CD4-positive, alpha-beta T cell treated with Interleukin-15 for 1 hour (primary cell): ENCODE results near the gene IWS1.
"Not testable (repeated sequence)": the region's sequence is repeated elsewhere in the genome, so short reads cannot be mapped to it uniquely, and the experiment has no call there.

ENCODE experiments used
- DNase-seq: peaks from one replicate; pipeline ENCODE4 v3.0.0-alpha.2; 2020

The IWS1 gene

DNA sequence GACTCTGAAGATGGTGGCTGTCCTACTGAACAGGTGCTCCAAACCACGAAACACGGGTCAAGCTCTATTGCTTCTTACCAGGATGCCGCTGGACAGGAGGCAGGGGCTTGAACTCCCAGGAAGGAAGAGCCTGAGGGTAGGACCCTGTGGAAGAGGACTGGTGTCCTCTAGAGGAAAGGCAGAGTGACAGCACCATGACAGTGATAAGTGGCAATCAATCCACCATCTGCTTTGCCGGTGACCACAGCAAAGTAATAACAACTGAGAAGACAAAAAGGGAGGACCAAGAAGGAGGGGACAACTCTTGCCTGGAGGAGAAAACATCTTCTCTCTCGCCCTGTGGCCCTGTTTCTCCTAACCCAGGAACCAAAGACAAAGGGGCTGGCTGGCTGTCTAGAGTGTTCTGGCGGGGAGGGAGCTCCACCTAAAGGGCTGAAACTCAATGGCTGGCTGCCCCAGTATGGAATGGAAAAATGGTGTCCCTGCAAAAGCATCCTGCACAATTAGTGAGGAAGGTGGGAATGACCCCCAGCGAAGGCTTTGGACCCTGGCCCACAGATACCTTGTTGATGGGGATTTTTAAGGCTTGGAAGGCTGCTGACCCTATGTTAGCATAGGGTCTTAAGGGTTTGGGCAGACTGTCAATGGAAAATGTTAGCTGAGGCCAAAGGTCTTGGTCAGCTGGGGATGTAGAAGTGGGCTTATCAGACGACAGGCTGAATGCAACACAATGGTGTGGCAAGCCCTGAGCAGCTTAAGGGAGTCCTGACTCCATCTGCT, 72.7 kb downstream of the IWS1 start:
- no peak for DNase-seq

DNA sequence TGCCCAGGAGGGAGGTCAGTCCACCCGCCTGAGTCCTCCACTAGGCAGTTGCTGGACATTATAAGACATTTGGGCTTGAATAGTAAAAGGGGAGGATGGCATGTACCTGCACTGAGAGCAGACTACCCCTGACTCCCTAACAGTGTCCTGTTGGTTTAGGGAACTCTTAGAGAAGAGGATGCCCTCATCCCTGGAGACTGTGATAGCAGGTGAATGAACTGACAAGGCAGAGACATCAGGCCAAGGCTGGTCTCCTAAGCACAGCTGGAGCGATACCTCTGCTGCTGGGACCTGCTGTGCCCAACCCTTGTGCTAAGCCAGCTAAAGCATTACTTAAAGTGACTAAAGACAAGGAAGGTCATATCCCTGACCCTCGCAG, 73.3 kb downstream of the IWS1 start:
- DNase-seq = no peak

DNA sequence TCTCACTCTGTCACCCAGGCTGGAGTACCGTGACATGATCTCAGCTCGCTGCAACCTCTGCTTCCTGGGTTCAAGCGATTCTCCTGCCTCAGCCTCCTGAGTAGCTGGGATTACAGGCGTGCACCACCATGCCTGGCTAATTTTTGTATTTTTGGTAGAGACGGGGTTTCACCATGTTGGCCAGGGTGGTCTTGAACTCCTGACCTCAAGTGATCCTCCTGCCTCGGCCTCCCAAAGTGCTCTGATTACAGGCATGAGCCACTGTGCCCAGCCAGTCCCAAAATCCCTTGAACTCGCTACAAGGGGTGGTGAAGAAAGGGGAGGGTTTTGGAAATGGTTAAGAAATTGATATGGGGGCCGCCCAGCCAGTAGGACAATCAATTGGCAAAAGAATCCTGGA, 73.9 kb downstream of the IWS1 start:
- DNase-seq = not testable (repeated sequence)

DNA sequence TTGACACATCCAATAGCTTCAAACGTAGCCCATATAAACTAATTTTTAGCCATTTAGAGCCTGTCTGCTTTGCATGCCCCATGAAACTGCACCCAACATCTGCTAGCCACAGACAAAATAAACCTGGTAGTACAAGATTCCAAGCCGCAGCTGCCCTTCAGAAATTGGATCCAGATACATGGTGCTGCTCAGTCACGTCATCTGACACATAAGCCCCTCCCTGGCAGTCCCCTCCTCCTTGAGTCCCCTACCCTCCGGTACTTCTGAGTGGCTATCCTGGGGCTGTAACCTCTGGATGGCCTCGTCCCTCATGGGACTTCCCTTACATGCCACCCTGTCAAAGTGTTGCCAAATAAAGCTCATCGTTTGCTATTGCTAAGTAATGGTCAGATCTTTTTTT, 74.3 kb downstream of the IWS1 start:
- DNase-seq = no peak

DNA sequence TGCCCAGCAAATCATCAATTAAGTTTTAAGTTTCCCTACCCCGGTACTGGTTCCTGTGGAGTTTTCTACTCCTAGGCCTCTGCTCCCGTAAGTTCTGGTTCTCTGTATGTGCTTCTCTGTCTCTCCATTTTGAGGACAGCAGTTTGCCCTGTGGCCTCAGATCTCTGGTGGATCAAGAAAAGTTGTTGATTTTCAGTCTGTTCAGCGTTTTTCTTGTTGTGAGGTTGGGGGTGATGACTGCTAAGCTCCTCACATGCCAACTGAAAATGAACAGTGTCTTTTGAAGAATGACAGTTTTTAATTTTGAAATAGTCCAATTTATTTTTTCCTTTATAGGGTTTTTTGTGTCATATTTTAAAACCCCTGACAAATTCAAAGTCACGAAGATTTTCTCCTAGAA, 76.4 kb downstream of the IWS1 start:
- no peak for DNase-seq

DNA sequence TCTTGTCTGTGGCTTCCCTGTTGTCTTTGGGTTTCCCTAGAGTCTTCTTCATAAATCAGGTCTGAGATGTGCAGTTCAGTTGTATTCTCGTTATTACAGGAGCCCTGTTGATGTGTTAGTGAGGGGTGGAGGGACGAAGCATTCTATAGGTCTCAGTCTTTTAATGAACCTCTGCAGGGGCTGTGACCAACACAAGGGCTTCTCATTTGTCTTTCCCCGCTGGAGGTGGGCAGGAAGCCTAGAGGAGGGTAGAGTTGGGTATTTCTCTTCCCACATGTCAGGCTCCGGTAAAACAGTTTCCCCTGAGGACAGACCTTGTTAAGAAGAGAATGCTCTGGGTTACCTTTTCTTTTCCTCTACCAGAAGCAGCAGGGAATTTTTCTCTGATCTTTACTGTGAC, 76.9 kb downstream of the IWS1 start:
- DNase-seq = no peak

DNA sequence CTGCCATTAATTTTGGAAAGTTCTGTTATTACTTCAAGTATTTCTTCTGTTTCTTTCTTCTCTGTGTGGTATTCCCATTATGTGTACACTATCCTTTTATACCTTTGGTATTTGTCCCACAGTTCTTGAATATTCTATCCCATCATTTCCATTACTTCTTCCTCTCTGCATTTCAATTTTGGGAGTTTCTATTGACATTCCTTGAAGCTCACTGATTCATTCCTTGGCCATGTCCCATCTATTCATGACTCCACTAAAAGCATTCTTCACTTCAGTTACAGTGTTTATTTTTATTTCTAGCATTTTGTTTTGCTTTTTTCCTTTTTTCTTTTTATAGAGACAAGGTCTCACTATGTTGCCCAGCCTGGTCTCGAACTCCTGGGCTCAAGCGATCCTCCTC, 77.8 kb downstream of the IWS1 start:
- no peak for DNase-seq

DNA sequence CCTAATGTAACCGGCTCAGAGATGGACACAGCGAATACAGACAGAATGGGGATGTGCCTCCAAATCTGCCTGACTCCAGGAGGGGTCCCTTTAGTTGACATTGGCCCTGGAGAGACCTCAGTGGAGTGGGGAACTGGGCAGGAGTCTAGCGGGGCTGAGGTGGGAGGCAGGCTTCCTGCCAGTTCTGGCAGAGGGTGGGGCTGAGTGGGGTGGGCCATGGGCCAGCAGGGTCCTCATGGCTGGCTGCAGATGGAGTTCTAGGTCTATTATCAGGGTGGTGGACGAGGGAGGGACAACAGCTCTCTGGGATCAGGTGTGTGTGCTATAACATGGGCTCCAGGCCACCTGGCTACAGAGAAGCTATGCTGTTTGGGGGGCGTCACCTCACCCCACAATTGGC, 86.9 kb downstream of the IWS1 start:
- no peak for DNase-seq

DNA sequence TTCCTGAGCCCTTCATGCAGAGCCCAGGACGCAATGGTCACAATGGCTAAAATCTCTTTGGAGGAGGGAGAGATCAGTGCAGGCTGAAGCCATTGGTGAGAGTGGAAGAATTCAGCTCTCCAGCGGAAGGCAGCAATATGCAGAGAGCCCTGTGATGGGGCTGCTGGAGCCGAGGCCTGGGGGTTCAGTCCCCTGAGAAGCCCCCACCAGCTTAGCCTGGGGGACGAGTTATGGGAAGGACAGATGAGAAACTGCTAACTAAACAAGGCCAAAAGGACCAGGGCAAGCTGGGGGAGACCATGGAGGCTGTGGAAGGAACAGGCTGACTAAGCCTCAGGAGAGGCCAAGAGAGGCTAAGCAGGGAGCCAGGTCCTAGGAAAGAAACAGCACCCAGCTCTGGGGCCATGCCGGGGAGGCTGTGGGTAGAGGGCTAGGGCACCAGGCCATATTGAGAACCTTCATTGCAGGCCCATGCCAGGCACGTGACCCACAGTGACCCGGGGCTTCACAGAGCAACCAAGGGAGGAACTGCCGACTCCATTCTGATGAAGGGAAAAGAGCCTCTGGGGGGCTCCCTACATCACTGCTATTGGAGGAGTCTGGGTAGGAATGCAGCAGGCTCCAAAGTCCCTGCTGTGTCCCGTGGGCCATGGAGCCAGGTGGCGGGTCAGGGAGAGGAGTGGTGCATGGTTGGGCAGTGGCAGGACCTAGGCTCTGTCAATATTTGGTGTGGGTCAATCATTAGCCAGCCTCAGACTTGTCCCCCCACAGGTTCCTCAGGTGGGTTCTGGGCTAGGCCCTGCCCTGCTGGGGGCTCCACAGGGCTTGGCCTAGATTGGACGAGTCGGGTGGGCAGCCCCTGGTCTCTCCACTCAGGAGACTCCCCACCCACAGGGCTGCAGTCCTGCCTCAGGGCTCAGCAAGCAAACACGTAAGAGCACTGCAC, 88.2 kb downstream of the IWS1 start:
- no peak for DNase-seq

DNA sequence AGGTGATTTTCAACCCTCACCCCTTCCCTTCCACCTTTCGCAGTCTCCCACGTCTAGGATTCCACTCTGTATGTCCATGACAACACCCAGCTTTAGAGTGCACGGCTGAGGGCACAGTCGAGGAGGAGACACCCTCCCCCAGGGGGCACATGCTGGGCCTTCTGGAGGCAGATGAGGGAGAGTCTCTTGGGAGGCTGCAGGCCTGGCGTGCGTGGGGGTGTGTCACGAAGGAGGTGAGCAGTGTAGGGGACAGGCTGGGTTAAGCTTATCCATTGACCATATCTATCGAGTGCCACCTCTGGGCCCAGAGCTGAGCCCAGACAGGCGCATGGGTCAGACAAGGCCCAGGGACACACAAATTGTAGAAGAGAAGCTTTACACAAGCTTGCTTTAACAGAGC, 89.2 kb downstream of the IWS1 start:
- no peak for DNase-seq

DNA sequence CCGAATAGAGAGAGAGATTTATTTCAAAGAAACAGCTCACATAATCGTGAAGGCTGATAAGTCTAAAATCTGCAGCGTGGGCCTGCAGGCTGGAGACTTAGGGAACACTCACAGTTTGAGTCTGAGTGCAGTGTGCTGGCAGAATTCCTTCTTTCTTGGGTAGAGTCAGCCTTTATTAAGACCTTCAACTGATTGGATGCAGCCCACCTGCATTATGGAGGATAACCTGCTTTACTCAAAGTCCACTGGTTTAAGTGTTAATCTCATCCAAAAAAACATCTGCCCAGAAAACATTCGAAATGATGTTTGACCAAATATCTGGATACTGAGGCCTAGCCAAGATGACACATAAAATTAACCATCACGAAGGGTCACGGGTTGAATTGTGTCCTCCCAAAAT, 91.8 kb downstream of the IWS1 start:
- no peak for DNase-seq

DNA sequence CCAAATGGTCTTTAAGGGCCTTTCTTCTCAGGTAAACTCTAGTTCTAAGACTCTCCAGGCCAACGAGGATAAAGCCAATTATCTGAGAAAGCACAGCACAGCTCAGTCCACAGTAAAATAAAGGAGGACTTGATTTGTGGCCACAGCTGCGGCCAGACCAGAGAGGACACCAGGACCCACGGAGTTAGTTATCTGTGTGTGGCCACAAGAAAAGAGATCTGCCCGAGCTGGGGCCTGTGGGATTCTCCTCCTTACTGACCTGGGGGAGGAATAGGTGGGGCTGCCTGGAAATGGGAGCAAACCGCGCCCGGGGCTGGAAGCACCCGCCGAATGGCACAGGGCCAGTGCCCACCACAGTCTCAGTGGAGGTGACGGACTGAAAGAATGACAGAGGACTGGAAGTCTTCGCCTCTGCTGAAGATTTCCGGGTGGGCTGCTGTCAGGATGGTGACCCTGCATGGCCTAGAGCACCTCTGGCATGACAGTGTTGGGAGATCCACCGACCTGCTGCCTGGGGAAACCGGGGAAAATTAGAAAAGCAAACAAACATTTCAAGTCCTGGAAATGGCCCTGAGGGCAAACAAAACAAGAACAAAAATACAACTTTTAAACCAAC, 94.8 kb downstream of the IWS1 start:
- DNase-seq = no peak
